Fibroblast of villous mesenchyme (primary cell): ENCODE data around the gene MBP. TPM values are rescaled to one million over a fixed set of nuclear protein-coding genes. Genes with fewer than 3 reads are reported as not detected.

ENCODE experiments used
- DNase-seq: peaks from one replicate; pipeline ENCODE4 v3.0.0-alpha.2; 2010; ENCODE audit warnings: low read depth
- H3K4me3 ChIP-seq: 2 replicates; pipeline ENCODE4 v1.5.1; 2011; ENCODE audit warnings: low read depth, mild to moderate bottlenecking, low read length
- total RNA-seq: library from RNA; depleted of rRNA; stranded (reverse); fragments of >200 nt; gene quantifications from 2 replicates; pipeline ENCODE4 v1.2.3, GENCODE V29; 2012
- TF ChIP-seq, protein P1 (sequence below): IDR thresholded peaks from 2 replicates; pipeline ENCODE4 v1.5.1; 2012; ENCODE audit warnings: low read depth, mild to moderate bottlenecking, low read length; ENCODE audit not compliant: insufficient read depth

Gene MBP
- total RNA-seq, 1 donor = 3.9 TPM

GRCh38 chr18:77015169-77015568, 117.4 kb downstream of the MBP start:
- no peak overlapping the region for H3K4me3 ChIP-seq
- TF ChIP-seq, protein P1, sequence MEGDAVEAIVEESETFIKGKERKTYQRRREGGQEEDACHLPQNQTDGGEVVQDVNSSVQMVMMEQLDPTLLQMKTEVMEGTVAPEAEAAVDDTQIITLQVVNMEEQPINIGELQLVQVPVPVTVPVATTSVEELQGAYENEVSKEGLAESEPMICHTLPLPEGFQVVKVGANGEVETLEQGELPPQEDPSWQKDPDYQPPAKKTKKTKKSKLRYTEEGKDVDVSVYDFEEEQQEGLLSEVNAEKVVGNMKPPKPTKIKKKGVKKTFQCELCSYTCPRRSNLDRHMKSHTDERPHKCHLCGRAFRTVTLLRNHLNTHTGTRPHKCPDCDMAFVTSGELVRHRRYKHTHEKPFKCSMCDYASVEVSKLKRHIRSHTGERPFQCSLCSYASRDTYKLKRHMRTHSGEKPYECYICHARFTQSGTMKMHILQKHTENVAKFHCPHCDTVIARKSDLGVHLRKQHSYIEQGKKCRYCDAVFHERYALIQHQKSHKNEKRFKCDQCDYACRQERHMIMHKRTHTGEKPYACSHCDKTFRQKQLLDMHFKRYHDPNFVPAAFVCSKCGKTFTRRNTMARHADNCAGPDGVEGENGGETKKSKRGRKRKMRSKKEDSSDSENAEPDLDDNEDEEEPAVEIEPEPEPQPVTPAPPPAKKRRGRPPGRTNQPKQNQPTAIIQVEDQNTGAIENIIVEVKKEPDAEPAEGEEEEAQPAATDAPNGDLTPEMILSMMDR = no peak
- DNase-seq = peak; percentile 68

GRCh38 chr18:77014538-77014937, 118.0 kb downstream of the MBP start:
- TF ChIP-seq, protein P1 = no peak
- DNase-seq = peak; percentile 28
- H3K4me3 ChIP-seq = no peak overlapping the region

DNA sequence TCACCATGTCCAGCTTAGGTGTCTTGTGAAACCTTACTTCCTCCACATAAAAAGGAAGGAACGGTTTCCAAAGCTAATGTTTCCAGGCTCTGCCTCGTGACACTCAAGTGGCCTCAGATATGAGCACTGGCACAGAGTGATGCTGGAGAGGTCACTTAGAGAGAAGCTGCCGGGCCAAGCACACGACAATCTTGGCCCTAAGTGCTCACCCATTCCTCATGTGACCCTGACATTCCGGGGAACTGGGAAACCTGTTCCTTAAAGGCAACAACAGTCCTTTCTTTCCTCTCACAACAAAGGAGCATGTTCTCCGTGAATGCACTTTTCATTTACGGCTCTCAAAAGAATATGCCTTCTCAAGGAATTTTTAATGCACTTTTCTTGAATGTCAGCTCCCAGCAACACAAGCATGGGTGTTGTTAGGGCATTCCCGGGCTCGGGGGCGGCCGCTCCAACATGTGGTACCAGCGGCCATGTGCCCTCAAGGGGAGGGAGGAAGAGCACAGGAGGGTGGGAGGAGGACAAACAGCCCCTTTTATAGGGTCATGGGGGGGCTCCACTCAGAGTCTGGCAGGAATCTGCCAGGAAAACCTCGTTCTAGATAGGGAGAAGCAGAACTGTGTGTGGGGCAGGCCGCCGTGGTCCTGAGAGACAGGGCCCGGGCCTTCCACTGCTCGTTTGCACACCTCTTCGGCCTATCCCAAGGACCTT, 118.6 kb downstream of the MBP start:
- TF ChIP-seq, protein P1 = no peak
- DNase-seq = peak; percentile 17
- no peak overlapping the region for H3K4me3 ChIP-seq

- no peak overlapping the region for H3K4me3 ChIP-seq
- TF ChIP-seq, protein P1 = no peak
- no peak for DNase-seq
These were observed 119.6 kb downstream of the MBP start for GRCh38 chr18:77012806-77013541.

DNA sequence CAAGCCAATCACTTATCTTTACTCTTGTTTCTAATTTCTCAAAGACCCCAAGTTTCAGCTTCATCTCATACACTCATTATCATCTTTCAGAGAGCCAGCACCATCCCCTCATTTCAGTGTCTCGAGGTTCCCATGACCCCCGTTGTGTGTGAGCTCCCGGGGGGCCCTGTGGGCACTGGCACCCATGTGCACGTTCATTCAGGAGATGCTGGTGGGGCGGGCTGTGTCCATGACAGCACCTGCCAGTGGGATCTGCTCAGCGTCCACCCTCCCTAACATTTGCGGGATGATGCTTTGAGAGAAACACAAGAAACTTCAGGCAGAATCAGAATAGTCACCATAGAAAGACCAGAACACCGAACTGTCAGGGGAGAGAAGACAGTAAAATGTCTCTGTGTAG, 120.5 kb downstream of the MBP start:
- DNase-seq = no peak
- TF ChIP-seq, protein P1 = no peak
- H3K4me3 ChIP-seq = no peak overlapping the region

- no peak overlapping the region for H3K4me3 ChIP-seq
- DNase-seq = no peak
- TF ChIP-seq, protein P1 = no peak
These were observed 122.9 kb downstream of the MBP start for GRCh38 chr18:77009675-77010074.
